ENCODE measurements around the gene SREBF1. TPM values are rescaled to one million over a fixed set of nuclear protein-coding genes. Genes with fewer than 3 reads are reported as not detected.

Gene SREBF1
- total and polyA plus RNA-seq, 2 of the 4 experiments (the other 2 are of a cell fraction): 3.4 to 20.4 TPM

DNA sequence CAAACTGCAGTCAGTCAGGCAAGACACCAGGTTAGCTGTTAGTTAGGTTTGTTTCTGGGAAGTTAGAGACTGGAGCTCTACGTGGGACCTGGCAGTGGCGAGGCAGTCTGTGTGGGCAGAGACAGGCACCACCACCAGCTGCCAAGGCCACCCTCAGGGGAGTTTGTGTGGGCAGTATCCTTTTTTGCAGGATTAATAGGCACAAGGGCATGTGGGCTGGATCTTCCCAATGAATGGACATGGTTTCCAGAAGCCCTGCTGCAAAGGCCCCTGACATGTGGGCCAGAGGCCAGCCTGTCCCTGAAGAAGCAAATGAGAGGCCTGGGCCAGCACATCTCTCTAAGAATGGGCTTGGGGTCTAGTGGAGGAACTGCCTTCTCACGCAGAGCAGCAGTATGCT lies 19.2 kb upstream of the SREBF1 start:
- Histone ChIP-seq H3K4ac (ENCODE audit: low read depth, low read length) (no peak overlapping the region), H2BK120ac (ENCODE audit: low read depth, low read length) (no peak overlapping the region), H3K27ac (ENCODE audit: insufficient read depth, low read length) (no peak overlapping the region), H2AK5ac (ENCODE audit: low read depth, low read length) (no peak overlapping the region), H2BK5ac (ENCODE audit: low read depth, low read length, poor library complexity, severe bottlenecking) (no peak overlapping the region), H3K9me3 (ENCODE audit: control insufficient read depth, insufficient read depth, low read length) (no peaks in the 10 kb centered on the region), H3K9ac (ENCODE audit: low read depth, low read length) (no peak overlapping the region), H3K27me3 (ENCODE audit: control insufficient read depth, insufficient read depth, low read length) (no peaks in the 10 kb centered on the region), H2AFZ (replicated peaks; ENCODE audit: low read length, poor library complexity) (no peak overlapping the region), H4K8ac (ENCODE audit: low read depth in 2 of 2, low read length in 2 of 2) (no peak overlapping the region), H3K36me3 (ENCODE audit: control insufficient read depth, insufficient read depth, low read length) (no peaks in the 10 kb centered on the region; the same call in 1 of the 2 replicates), H4K20me1 (ENCODE audit: insufficient read depth, low read length) (no peaks in the 10 kb centered on the region), H3K4me1 (ENCODE audit: control insufficient read depth, insufficient read depth, low read length) (peaks cover 6% of the 10 kb centered on the region; the same call in 1 of the 2 replicates), H3K4me2 (ENCODE audit: low read depth, low read length) (no peak overlapping the region), H3K23ac (ENCODE audit: low read depth, low read length) (no peak overlapping the region), H2BK15ac (ENCODE audit: low read depth, low read length) (no peak overlapping the region), H3K79me1 (ENCODE audit: low read depth in 1 of 2, low read length in 2 of 2) (no peaks in the 10 kb centered on the region; a peak in 1 of 4 replicates), H3K4me3 (ENCODE audit: insufficient read depth, low read depth, low read length) (no peak overlapping the region), H2BK20ac (ENCODE audit: low read depth, low read length) (no peak overlapping the region), H3K9me1 (ENCODE audit: insufficient read depth, low read length) (peaks cover 5% of the 10 kb centered on the region), H4K5ac (ENCODE audit: low read depth, low read length) (no peak overlapping the region), H3K18ac (ENCODE audit: low read depth, low read length) (no peak overlapping the region), H4K91ac (ENCODE audit: insufficient read depth, low read depth, low read length) (no peak overlapping the region), H3K14ac (replicated peaks; ENCODE audit: low read depth, low read length) (no peak overlapping the region), H2AK9ac (replicated peaks; ENCODE audit: low read depth, low read length, poor library complexity) (no peak overlapping the region), H3K56ac (ENCODE audit: extremely low read depth, insufficient read depth, low read length) (no peak overlapping the region)
- POLR2A ChIA-PET (ENCODE audit: unreplicated experiment): no interaction called here
- dilution Hi-C loops (cut with HindIII; ENCODE audit: low sequenced_read_pairs, unreplicated experiment) (no loop called here), intact Hi-C loops (cut with micrococcal nuclease) (no loop called here), in situ Hi-C loops (cut with MboI; ENCODE audit: low sequenced_read_pairs) (loop anchor here (5.0 kb wide), 1 partner anchor 179 kb away; no protein-coding TSS in a partner anchor)
- DNase-seq: no peak
- CTCF ChIA-PET: interaction anchor here (0.5 to 0.6 kb wide), 2 partner anchors 45 to 1405 kb away, joined by 5 to 7 read pairs; no protein-coding TSS in a partner anchor
- no peak for TF ChIP-seq MAZ (IDR thresholded peaks at IDR 0.05; ENCODE audit: borderline replicate concordance, low read depth, low read length)
- no peak for TF ChIP-seq BHLHE40 (IDR thresholded peaks at IDR 0.05; ENCODE audit: low read depth, low read length)
- TF ChIP-seq POLR2A (IDR thresholded peaks at IDR 0.05; ENCODE audit: low read depth, low read length): no peak
- TF ChIP-seq NFE2L2 (IDR thresholded peaks at IDR 0.05; ENCODE audit: low read depth, low read length): no peak
- no peak for TF ChIP-seq ELK1 (IDR thresholded peaks at IDR 0.05; ENCODE audit: borderline replicate concordance, low read depth, low read length)
- no peak for TF ChIP-seq FOS (IDR thresholded peaks at IDR 0.05; ENCODE audit: low read depth, low read length)
- no peak for TF ChIP-seq MAFK (IDR thresholded peaks at IDR 0.05; ENCODE audit: low read depth, low read length)
- TF ChIP-seq RFX5 (IDR thresholded peaks at IDR 0.05; ENCODE audit: low read depth, low read length): no peak
- TF ChIP-seq, protein P1, sequence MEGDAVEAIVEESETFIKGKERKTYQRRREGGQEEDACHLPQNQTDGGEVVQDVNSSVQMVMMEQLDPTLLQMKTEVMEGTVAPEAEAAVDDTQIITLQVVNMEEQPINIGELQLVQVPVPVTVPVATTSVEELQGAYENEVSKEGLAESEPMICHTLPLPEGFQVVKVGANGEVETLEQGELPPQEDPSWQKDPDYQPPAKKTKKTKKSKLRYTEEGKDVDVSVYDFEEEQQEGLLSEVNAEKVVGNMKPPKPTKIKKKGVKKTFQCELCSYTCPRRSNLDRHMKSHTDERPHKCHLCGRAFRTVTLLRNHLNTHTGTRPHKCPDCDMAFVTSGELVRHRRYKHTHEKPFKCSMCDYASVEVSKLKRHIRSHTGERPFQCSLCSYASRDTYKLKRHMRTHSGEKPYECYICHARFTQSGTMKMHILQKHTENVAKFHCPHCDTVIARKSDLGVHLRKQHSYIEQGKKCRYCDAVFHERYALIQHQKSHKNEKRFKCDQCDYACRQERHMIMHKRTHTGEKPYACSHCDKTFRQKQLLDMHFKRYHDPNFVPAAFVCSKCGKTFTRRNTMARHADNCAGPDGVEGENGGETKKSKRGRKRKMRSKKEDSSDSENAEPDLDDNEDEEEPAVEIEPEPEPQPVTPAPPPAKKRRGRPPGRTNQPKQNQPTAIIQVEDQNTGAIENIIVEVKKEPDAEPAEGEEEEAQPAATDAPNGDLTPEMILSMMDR (conservative IDR thresholded peaks at IDR 0.05; ENCODE audit: low read depth, low read length): no peak
- ATAC-seq (ENCODE audit: low read depth): no peak
- WGBS, 2 experiments (ENCODE audit: extremely low coverage in 2 of 2, insufficient read length in 1 of 2): 80% methylated on average over 2 of the region's 3 CpGs; no CpG with 5 or more reads in 1 of the 2 experiments
- no TSS peak for BruUV-seq (replicated peaks)

Measured in IMR-90 (cell line).